Measurements from ENCODE around the gene C20orf96. TPM values are rescaled to one million over a fixed set of nuclear protein-coding genes. Genes with fewer than 3 reads are reported as not detected.
"Not testable (repeated sequence)": the region's sequence is repeated elsewhere in the genome, so short reads cannot be mapped to it uniquely, and the experiment has no call there.

The C20orf96 gene, protein sequence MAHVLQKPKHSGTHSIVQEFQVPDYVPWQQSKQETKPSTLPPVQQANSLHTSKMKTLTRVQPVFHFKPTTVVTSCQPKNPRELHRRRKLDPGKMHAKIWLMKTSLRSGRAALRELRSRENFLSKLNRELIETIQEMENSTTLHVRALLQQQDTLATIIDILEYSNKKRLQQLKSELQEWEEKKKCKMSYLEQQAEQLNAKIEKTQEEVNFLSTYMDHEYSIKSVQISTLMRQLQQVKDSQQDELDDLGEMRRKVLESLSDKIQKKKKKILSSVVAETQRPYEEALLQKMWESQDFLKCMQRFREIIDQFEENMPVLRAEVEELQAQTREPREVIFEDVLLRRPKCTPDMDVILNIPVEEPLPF
- 5.0 TPM for total RNA-seq
- long read RNA-seq, partial matches to known transcripts, result 3 of 6 reads
- long read RNA-seq, other reads (novel, unspliced or antisense), result 1 of 6 reads

DNA sequence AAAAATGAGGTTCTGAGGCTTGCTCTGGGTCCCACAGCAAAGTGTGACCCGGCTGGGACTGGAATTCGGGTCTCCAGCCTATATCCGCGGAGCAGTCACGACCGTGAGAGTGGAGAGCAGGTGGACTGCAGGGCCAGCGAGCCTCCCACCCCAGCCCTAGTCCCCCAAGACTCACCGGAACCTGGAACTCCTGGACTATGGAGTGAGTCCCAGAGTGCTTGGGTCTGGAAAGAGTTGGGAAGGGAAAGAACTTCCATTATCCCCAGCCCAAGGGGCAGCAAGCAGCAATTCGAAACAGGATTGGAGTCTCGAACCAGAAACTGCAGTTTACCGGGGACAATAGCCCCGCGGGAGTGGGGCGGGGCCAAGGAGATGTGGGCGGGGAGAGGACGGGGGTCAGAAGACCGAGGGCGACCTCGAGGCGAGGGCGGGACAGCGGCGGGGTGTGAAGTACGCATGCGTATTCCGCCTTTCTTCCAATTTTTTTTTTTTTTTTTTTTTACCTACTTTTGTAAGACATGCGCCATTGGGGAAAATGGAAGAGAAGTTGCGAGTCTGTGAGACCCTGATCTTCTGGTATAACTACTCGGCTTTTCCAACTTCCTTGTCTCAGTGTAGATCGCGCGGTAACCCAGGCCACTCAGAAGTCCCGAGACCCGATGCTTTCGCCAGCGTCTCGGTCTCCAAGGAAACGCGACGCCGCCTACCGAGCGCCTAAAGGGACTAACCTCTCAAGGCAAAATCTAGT, at the start of gene C20orf96:
TSS of gene C20orf96 (minus strand) at position 667 of the 748 bp plus-strand sequence. CDS start at position 527, 140 bp downstream.
- DNase-seq (ENCODE audit: low spot score), result peak; percentile 97

DNA sequence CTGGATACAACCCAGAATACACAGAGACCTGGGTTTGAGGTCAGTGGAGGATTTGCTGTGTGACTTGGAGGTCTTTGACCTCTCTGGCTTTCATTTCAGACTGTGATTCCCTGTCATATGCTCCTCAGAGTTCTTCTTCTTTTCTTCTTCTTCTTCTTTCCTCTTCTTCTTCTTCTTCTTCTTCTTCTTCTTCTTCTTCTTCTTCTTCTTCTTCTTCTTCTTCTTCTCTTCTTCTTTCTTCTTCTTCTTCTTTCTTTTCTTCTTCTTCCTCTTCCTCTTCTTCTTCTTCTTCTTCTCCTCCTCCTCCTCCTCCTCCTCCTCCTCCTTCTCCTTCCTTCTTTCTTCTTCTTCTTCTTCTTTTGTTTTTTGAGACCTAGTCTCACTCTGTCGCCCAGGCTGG, 45.5 kb upstream of the C20orf96 start:
- not testable (repeated sequence) for DNase-seq (ENCODE audit: low spot score)

DNA sequence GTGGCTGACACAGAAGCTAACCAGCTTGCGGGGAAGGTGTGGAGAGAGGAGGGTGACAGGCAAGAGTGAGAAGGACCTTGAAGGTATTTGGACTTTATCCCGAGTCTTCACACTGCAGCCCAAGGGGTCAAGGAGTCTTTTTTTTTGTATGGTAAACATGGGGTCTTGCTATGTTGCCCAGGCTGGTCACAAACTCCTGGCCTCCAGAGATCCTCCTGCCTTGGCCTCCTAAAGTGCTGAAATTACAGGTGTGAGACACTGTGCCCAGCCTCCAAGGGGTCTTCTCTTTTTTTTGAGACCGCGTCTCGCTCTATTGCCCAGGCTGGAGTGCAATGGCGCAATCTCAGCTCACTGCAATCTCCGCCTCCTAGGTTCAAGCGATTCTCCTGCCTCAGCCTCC, 44.0 kb upstream of the C20orf96 start:
- DNase-seq (ENCODE audit: low spot score), result no peak

DNA sequence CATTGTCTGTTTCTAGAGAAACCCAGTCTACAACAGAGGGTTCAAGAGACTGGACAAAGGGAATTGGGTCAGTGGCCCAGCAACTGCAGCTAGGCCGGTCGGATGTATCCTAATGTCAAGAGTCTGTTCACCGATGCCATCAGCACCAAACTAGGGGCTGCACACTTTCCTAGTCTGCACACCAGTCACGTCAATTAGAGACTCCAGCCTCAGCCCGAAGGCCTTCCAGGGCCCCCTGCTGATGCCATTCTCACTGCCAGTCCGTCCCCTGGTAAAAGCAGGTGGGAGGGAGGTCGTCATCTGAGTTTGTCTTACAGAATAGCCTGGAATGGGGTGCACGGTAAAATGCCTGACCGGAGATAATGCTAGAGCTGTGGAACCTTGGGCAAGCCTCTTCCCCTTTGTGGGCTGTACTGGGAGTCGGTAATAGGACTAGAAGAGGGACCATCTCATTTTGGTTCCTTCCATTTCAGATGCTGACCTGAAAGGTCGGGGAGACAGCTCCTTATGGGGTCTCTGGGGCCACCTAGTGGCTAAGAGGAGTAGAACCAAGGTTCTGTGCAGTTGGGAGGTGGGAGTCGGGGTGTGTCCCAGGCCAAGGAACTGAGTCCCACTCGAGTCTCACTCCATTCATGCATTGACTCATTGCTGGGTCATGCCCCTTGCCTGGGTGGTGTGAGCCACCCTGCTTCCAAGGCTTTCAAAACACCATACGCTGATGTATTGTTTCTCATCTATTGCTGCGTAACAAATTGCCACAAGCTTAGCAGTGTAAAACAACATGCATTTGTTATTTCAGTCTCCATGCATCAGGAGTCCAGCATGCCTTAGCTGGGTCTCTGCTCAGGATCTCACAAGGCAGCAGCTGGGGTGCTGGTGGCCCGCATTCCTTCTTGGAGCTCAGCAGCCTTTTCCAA, 39.9 kb upstream of the C20orf96 start:
- no peak for DNase-seq (ENCODE audit: low spot score)

DNA sequence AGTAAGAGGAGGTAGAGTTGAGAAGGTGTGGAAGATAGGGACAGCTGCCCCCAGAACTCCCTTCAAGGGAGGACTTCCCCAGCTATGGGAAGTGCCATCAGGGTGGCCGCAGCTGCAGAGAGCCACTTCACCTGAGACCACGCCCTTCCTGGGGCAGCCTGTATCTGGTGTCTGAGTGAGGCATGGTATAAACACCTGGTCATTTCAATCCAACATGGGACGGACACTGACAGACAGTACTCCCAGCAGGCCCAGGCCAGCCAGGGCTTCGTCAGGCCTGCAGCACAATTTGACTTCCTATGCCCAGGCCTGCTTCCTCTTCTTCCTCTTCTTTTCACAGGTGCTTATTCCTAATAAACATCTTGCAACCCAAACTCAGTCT, 39.3 kb upstream of the C20orf96 start:
- no peak for DNase-seq (ENCODE audit: low spot score)

DNA sequence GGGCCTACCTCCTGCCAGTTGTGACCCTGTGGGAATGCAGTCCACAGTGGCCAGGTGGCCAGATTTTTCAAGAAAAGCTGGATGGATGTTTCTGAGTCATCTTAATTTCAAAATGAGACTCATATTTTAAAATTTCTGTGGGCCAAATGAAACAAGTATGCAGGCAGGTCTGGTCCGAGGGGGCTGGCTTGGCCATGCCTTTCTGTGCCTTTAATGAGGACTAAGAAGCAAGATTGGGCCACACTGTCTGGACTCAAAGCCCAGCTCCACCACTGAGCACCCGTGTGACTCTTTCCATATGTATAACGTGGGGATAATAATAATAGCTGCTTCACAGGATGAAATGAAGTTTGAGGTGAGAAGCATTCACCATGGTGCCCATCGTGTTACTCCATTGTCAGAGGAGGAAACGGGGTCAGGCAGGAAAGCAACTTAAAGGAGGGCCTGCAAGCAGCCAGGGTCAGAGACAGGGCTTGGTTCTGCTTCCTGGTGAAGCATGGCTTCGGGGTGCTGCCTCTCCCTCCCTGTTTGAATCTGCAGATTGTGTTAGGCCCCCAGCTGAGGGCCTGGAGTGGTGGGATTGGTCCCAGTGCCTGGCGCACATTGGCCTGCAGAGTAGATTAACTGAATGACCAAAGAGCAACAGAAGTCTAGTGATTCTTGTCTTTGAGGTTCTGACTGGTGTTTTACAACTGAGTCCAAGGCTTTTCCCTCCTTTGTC, 38.6 kb upstream of the C20orf96 start:
- no peak for DNase-seq (ENCODE audit: low spot score)

DNA sequence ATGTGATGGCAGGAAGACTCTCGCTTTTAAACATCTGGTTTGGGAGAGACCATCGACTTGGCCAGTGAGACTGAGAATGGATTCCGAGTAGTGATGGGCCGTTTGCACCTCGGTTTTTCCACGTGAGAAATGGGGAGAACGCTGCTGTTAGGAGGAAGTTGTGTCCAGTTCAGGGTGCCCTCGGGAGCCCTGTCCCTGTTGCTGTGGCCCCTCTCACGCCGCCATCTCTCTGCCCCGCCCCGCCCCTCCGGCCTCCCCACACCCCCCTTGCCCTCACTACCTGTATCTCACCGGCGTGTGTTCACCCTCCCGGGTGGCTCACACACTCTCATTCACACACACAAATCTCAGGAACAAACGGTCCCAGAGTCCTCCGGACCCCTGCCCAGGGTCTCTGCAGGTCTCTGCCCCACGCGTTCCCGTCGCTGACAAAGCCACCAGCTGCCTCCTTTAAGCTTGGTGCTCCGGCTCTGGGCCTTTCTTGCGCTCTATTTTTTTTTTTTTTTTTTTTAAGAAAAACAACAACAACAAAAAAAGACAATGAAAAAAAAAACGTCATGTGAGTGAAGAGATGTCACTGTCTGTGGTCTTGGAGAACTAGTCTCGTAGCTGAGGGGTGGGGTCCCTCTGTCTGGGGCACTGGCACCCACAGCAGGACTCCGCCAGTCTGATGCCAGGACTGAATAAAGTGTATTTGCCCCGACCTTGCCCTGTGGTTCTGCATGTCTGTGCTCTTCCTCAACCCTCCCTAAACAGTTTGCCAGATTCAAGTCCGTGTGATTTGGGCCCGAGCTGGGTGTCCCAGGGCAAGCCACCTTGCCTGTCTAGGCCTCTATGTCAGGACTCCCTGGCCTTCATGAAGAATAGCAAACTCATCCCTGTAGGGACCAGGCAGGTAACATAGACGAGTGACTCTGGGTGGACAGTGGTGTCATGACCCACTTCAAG, 37.8 kb upstream of the C20orf96 start:
- no peak for DNase-seq (ENCODE audit: low spot score)

DNA sequence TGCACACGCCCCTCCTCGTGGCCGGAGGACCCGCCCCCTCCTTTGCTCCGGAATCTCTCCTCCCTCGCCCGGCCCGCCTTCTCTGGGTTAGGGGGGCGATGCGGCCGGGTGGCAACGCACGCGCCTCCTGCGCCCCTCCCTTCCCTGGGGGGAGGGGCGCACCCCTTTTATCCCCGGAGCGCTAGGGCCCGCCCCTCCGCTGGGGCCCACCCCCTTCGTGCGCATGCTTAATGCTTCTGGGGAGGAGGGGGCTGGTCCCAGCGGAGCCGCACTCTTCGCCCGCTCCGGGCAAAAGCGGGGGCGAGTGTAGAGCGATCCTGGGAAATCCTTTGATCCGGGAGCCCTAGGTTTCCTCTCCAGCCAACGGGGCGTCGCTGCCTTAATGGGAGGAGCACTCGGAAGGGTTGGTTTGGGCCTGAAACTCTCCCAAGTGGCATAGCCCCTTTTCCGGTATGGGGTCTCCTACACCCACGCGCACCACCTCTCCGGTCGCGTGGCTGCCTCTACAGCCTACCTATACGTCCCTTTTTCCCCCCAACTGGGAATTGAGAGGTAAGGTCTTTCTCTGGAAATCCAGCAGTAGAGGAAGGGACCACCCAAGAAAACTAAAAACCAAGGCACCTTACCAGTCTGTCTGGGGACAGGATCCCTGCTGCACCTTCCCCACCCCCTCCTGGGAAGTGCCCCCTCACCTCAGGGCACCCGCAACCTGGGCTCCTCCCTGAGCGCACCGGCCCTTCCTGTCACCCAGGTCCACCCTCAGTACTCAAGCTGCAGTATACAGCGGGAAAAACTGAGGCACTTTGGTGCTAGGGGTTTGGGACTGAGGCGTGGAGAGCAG, 36.9 kb upstream of the C20orf96 start:
- DNase-seq (ENCODE audit: low spot score), result peak; percentile 92

DNA sequence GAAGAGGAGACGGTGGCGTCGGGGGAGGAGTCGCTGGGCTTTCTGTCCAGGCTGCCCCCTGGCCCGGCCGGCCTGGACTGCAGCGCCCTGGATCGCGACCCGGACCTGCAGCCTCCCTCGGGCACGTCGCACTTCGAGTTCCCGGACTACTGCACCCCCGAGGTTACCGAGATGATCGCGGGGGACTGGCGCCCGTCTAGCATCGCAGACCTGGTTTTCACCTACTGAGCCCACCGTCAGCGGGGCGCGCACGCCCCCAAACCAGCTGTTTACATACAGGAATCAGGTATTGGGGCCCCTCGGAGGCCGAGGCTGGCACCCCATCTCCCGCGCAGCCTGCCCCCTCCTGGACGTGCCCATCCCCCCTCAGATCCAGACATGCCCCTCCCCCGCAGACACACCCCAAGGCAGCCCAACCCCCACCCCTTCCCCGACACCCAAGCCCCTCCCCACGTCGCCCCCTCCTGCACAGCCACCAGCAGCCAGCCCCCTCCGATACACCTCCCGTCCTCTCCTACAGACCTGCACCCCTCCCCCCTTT, 36.2 kb upstream of the C20orf96 start:
- no peak for DNase-seq (ENCODE audit: low spot score)

DNA sequence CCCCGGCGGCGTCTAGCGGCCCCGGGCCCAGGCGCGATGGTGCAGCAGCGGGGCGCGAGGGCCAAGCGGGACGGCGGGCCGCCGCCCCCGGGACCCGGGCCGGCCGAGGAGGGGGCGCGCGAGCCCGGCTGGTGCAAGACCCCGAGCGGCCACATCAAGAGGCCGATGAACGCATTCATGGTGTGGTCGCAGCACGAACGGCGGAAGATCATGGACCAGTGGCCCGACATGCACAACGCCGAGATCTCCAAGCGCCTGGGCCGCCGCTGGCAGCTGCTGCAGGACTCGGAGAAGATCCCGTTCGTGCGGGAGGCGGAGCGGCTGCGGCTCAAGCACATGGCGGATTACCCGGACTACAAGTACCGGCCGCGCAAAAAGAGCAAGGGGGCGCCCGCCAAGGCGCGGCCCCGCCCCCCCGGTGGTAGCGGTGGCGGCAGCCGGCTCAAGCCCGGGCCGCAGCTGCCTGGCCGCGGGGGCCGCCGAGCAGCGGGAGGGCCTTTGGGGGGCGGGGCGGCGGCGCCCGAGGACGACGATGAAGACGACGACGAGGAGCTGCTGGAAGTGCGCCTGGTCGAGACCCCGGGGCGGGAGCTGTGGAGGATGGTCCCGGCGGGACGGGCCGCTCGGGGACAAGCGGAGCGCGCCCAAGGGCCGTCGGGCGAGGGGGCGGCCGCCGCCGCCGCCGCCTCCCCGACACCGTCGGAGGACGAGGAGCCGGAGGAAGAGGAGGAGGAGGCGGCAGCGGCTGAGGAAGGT, 35.5 kb upstream of the C20orf96 start:
- DNase-seq (ENCODE audit: low spot score), result peak; percentile 91

DNA sequence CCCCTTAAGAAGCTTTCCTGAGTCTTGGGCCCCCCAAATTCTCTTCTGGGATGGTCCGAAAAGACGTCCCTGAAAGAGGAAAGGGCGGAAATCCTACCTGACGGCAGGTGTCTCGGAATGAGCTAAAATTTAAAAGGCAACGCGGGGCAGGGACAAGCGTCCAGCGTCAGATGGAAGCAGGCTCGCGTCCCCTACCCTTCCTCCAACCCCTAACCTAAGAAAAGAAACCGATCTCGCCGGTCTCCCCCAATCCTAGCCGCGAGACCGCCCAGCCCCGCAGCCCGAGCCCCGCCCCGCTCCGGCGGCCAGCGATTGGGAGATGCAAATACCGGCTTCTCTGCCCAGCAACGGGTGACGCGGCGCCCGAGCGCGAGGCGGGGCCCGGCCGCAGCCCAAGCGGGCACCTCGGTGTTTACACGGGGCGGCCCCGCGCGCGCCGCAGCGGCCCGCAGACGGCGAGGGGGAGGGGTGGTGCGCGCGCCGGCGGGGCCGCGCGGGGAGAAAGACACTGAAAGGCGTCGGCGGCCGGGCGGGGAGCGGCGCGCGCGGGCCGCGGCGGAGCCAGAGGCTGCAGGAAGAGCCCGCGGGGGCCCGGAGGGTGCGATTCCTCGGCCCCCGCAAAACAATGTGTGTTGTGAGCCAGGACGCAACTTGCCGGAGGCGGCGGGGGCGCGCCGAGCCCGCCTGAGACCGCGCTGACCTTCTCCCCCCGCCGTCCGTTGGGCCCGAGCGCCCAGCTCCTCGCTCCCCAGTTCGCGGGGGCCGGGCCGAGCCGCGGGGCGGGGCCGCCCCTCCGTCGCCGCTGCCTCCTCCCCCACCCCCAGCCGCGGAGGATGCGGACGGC, 34.7 kb upstream of the C20orf96 start, which contains the start of gene SOX12:
TSS of gene SOX12 (plus strand) at position 508 of the 844 bp plus-strand sequence. CDS start 373 bp downstream, outside the sequence.
- DNase-seq (ENCODE audit: low spot score), result peak; percentile 100

DNA sequence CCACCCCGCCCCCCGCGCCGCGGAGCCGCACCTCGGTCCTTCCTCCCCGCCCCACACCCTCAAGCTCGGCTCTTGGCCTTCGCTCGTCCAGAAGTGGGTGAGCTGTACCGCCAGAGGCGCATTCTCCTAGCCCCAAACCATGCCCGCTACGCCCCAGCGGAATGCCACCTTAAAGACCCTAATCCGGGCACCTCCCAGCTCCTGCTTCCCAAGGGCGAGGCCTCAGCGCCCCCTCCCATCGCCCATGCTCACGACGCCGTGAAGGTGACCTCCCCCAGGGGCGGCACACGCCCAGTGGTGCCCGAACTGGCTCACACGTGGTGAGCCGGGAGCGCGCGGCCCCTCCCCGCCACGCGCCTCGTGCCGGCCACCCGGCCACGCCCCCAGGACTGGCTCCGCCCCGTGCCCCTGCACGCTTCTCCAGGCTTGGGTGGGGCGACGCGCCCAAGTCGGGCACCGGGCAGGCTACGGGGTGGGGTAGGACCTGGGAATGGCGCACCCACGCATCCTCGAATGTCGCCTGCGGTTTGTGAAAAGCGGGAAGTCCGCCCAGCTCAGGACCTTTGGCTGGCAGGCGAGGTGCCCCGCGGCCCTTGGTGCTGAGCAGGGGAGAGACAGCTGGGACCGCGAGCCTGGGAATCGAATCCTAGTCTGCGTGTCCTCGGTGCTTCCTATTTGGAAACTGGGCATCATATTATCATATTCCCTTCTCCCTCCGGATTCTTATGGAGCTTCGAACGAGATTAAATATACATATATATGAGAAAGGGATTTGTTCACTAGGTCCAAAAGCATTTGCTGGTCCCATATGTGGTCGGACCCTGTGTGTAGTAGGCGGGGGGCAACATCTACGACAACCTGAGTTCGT, 33.9 kb upstream of the C20orf96 start:
- peak; percentile 98 for DNase-seq (ENCODE audit: low spot score)

DNA sequence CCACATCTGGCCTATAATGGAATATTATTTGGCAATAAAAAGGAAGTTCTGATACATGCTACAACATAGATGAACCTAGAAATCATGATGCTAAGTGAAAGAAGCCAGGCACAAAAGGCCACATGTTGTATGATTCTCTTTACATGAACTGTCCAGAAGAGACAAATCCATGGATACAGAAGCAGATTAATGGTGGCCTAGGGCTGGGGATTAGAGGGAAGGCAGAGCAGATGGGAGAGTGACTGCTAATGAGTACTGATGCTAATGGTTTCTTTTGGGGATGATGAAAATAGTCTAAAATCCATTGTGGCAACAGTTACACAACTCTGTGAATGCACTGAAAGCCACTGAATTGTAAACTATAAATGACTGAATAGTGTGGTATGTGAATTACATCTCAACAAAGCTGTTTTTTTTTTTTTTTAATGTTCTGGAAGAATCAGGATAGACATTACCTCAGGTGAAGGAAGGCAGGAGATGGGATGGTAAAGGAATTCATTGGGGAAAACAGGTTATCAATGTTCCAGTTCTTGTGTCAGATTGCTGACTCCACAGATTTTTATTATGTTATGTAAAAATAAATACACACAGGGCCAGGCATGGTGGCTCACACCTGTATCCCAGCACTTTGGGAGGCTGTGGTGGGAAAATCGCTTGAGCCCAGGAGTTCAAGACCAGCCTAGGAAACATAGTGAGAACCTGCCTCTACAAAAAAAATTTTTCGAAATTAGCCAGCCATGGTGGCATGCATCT, 25.9 kb upstream of the C20orf96 start:
- no peak for DNase-seq (ENCODE audit: low spot score)

DNA sequence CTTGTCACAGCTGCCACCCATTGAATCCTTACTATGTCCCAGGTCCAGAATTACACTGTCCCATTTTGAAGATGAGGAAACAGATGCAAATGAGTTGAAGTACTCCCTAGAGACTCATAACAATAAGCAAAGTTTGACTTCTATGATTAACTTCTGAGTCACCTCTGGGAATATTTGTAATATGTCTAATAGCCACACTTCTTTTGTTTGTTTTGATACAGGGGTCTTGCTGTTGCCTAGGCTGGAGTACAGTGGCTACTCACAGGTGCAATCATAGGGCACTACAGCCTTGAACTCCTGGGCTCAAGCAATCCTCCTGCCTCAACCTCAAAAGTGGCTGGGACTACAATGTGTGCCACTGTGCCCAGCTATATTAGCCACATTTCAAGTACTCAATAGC, 23.4 kb upstream of the C20orf96 start:
- no peak for DNase-seq (ENCODE audit: low spot score)

DNA sequence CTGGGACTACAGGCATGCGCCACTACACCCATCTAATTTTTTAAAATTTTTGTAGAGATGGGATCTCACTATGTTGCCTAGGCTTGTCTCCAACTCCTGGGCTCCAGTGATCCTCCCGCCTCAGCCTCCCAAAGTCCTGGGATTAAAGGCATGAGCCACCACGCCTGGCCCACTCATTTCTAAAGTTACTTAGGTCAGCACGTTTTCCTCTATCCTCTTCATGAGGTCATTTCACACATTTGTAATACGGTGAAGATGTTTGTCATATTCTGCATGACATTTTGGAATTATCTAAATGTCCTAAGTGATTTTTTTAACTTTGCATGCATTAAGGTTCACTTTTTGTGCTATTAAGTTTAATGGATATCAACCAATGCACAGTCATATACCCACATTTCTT, 22.9 kb upstream of the C20orf96 start:
- no peak for DNase-seq (ENCODE audit: low spot score)
